ENCODE results near the gene SLC44A5. TPM values are rescaled to one million over a fixed set of nuclear protein-coding genes. Genes with fewer than 3 reads are reported as not detected.
"Not testable (repeated sequence)": the region's sequence is repeated elsewhere in the genome, so short reads cannot be mapped to it uniquely, and the experiment has no call there.

Gene SLC44A5
- total RNA-seq, 1 donor from 2014 or later = 0.10 TPM

GRCh38 chr1:75461808-75462325 is 149.0 kb downstream of the SLC44A5 start:
- DNase-seq (ENCODE audit: low spot score) = no peak

- no peak for DNase-seq (ENCODE audit: low spot score)
Measured at GRCh38 chr1:75449998-75450397, 160.9 kb downstream of the SLC44A5 start.

GRCh38 chr1:75444220-75444619 is 166.7 kb downstream of the SLC44A5 start:
- no peak for DNase-seq (ENCODE audit: low spot score)

- DNase-seq (ENCODE audit: low spot score) = no peak
Measured at GRCh38 chr1:75440274-75440673, 170.6 kb downstream of the SLC44A5 start.

- no peak for DNase-seq (ENCODE audit: low spot score)
Measured at GRCh38 chr1:75438355-75438754, 172.6 kb downstream of the SLC44A5 start.

- DNase-seq (ENCODE audit: low spot score) = no peak
Measured at GRCh38 chr1:75431843-75432242, 179.1 kb downstream of the SLC44A5 start.

- DNase-seq (ENCODE audit: low spot score) = no peak
Measured at GRCh38 chr1:75430526-75430925, 180.4 kb downstream of the SLC44A5 start.

GRCh38 chr1:75426688-75427087 is 184.2 kb downstream of the SLC44A5 start:
- no peak for DNase-seq (ENCODE audit: low spot score)

GRCh38 chr1:75425001-75425650 is 185.8 kb downstream of the SLC44A5 start:
- DNase-seq (ENCODE audit: low spot score) = no peak

GRCh38 chr1:75423616-75424015 is 187.3 kb downstream of the SLC44A5 start:
- DNase-seq (ENCODE audit: low spot score) = no peak

GRCh38 chr1:75423136-75423535 is 187.8 kb downstream of the SLC44A5 start:
- no peak for DNase-seq (ENCODE audit: low spot score)

GRCh38 chr1:75421371-75421770 is 189.5 kb downstream of the SLC44A5 start:
- no peak for DNase-seq (ENCODE audit: low spot score)

GRCh38 chr1:75415187-75415586 is 195.7 kb downstream of the SLC44A5 start:
- DNase-seq (ENCODE audit: low spot score) = no peak

- no peak for DNase-seq (ENCODE audit: low spot score)
Measured at GRCh38 chr1:75412616-75413015, 198.3 kb downstream of the SLC44A5 start.

- not testable (repeated sequence) for DNase-seq (ENCODE audit: low spot score)
Measured at GRCh38 chr1:75404681-75405080, 206.2 kb downstream of the SLC44A5 start.

GRCh38 chr1:75403147-75403646 is 207.7 kb downstream of the SLC44A5 start:
- not testable (repeated sequence) for DNase-seq (ENCODE audit: low spot score)

GRCh38 chr1:75400716-75401115 is 210.2 kb downstream of the SLC44A5 start:
- no peak for DNase-seq (ENCODE audit: low spot score)

- DNase-seq (ENCODE audit: low spot score) = no peak
Measured at GRCh38 chr1:75396745-75397144, 214.2 kb downstream of the SLC44A5 start.

- DNase-seq (ENCODE audit: low spot score) = no peak
Measured at GRCh38 chr1:75396260-75396659, 214.7 kb downstream of the SLC44A5 start.

GRCh38 chr1:75394386-75395139 is 216.4 kb downstream of the SLC44A5 start:
- DNase-seq (ENCODE audit: low spot score) = no peak

GRCh38 chr1:75392278-75392677 is 218.6 kb downstream of the SLC44A5 start:
- DNase-seq (ENCODE audit: low spot score) = no peak

All from mesenteric fat pad (tissue), 1 donor.